Measurements from ENCODE around the gene ATP10A.

- TF ChIP-seq CTCF (IDR thresholded peaks at IDR 0.05; ENCODE audit: low read length) (no peak), EZH2phosphoT487 (IDR thresholded peaks at IDR 0.05; ENCODE audit: low read length) (no peak)
Measured at GRCh38 chr15:25663515-25663914, 199.6 kb downstream of the ATP10A start.

Data from MM.1S (cell line).